Measurements from ENCODE around the gene ANKRD63.

ANKRD63 gene

GRCh38 chr15:40312370-40313158, 29.7 kb upstream of the ANKRD63 start:
- DNase-seq: no peak

GRCh38 chr15:40310993-40311392, 28.1 kb upstream of the ANKRD63 start:
- DNase-seq: no peak

DNA sequence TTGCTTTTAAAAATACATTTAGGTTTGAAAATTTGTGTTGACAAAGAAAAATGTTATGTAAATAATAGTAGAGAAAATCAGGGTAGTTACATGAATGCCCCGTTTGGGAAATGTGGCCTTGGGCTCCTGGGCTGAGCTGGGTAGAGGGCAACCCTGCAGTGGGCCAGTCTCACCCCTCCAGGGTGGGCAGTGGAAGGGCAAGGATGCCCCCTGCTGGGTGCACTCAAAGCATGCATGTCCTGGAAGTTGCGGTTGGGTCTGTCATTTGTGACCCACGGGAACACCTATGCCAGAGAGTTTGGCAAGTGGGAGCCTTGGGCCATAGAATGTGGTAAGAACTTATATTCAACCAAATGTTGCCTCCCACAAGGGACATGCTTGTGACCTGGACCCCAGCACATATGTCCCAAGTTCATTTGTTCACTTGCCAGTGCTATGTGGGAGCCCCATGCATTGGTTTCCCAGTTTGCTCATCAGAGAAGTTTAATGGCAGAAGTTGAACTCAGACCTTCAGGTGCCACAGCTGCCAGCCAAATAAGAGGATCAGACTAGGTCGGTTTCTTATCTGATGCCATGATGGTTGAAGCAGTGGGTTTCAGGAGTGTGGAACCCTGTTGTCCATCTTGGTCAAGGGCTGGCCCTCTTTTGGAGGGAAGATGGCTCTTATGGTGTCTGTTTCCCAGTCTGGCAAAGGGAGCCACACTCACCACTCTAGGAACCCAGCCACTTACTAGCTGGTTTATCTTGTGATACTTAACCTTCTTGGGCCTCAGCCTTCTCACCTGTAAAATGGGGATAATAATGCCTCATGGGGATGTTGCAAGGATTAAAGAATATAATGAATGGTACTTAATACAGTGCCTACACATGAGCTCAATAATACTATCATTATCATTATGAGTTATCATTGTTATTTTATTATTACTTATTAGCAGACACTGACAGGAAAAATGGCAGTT, 27.4 kb upstream of the ANKRD63 start:
- DNase-seq: no peak

GRCh38 chr15:40309344-40309862, 26.5 kb upstream of the ANKRD63 start:
- no peak for DNase-seq

DNA sequence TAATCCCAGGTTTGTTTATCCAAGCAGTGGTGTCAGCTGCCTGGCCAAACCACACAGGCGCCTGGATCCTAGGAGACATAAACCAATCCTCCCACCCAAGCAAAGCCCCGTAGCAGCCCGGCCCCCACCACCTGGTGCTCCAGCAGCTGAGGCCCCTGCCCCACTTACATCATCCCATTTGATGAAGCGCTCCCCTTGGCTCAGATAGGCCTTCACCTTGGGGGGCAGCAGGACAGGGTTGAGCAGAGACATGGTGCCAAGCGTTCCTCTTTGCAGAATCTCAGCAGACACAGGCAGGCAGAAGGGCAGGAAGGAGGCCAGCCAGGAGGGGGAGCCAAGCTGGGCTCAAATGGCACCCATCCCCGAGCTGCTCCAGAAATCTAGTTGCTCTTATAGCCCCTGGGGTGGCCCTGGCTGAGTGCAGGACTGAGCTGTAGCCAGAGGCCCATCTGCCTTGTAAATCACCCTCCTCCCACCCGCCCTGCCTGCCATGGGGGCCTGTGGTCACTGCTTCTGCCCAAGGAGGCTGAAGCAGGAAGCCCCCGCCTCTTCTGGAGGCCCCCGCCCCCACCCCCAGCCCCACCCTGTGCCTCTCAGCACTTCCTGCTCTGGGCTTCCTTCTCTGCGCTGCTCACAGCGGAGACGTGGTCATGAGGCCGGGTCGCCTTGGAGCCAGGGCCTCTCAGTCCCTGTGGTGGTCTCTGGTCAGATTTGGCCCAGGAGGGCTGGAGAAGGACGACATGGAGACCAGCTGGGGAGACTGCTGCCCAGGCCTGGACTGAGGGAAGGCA, 24.8 kb upstream of the ANKRD63 start, which contains the start of gene PLCB2:
PLCB2 (minus strand) TSS at position 515 of the 791 bp plus-strand sequence; CDS start at position 252, 263 bp downstream.
- no peak for DNase-seq

DNA sequence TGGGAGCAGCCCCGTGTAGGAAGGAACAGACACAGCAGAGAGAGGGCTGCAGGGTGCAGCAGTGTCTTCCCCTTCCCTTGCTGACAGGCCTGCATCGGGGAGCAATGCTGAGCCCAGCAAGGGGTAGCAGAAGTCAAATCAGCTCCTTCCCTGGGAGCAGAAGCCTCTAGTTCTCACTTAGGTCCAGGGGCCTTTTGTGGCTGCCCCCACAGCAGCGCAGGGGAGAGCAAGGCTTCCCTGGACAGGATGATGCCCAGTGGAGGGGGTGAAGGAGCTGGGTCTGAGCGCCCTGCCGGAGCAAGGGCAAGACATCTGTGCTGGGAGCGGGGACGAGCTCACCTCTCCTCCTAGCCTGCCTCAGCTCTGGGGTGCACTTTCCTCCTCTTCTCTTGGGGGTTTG, 24.0 kb upstream of the ANKRD63 start:
- no peak for DNase-seq

DNA sequence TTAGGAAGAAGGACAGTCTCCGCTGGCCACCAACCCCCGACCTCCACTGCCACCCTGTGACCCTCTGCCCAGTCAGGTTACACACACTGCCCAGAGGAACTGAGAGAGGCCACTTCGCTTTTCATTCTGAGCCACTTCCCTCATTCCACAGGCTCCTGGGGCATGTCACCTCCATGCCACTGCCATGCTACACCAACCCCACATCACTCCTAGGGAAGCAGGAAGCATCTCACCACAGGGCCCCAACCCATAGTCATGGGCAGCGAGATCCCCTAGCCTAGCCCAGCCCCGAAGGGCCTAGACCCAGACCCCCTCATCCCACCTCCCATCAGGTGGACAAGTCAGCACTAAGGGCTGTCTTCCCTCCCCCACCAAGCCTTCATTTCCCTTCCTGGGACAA, 23.5 kb upstream of the ANKRD63 start:
- no peak for DNase-seq

DNA sequence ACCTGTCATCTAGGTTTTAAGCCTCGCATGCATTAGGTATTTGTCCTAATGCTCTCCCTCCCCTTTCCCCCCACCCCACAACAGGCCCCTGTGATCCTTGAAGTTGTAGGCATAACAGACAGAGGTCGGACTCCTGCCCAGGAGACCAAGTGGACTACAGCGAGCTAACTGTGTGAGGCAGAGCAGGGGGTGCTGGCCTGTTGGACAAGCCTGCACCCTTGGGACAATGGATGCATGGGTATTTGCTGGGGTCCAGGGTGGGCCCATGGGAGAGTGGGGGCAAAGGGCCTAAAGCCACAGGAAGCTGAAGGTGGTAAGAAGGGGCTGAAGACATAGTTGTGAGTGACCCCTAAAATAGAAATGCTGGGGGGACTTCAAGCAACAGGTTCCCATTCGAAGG, 22.4 kb upstream of the ANKRD63 start:
- no peak for DNase-seq

DNA sequence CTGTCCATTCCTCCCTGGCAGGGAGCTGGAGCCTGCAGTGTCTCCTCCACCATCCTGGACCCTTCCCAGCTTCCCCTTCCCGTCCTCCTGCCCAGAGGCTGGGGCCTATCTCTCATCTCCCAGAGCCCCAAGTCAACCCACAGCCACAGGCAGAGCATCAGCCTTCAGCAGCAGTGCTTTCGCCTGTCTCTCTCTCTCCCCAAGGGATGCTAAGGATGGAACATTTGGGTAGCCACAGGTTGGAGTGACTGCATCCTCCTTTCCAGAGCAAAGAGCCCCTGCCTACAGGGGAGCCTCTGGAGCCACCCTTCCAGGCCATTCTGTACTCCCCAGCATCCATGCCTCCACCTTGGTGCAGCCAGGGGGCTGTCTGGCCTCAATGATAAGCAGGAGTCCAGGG, 20.7 kb upstream of the ANKRD63 start:
- no peak for DNase-seq

DNA sequence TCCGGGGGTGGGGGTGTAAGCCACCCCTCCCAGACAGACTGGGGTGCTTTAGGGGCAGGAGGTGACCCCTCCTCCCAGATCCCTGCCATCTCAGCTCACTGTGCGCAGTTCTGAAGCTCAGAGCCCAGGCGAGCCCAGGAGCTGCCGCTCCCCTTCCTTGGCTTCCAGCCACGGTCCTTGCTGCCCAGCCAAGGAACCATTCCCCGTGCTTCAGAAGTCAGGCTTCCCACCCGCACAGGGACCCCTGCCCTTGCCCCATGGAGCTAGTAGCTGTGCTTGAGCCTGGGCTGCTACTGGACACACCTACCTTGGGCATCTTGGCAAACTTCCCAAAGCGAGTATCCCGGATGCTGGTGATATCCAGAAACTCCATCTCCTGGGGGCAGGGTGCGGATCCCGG, 20.1 kb upstream of the ANKRD63 start:
- DNase-seq: no peak

DNA sequence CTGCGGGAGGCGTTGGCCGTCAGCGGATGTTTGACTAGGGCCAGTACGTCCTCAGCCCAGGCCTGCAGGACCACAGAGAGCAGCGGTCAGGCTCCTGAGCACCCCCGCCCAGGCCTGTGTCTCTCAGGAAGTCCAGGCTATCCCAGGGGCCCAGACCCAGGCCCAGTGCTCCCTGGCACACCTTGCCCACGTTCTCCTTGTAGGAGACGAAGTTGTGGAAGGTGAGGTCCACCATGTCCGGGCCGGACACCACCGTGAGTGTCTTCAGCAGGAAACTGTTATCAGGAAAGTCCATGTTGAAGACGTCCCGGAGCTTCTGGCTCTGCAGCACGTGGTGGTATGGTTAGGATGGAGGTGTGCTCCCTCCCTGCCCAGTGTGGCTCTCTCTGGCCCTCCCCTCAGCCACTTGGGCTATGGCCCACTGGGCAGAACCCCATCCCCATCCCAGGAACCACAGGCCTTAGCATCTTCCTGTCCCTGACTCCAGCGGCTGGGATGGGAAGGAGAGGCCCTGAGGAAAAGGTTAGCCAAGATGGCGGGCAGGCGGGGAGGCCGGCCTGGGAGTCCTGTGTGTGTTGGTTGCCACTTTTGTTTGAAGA, 19.5 kb upstream of the ANKRD63 start:
- no peak for DNase-seq

GRCh38 chr15:40301467-40302179, 18.8 kb upstream of the ANKRD63 start:
- no peak for DNase-seq

GRCh38 chr15:40300771-40301170, 17.9 kb upstream of the ANKRD63 start:
- DNase-seq: no peak

DNA sequence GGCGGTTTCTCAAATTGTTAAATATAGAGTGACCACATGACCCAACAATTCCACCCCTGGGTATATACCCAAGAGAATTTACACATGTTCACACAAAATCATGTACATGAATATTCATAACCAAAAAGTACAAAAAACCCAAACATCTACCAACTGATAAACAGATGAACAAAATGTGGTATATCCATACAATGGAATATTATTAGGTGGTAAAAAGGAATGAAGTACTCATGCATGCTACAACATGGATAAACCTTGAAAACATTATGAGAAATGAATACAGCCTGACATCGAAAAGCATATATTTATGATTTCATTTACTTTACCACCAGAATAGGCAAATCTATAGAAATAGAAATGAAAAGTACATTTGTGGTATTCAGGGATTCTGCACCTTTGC, 17.5 kb upstream of the ANKRD63 start:
- DNase-seq: no peak

GRCh38 chr15:40298216-40298935, 15.5 kb upstream of the ANKRD63 start:
- DNase-seq: no peak

- no peak for DNase-seq
Measured at GRCh38 chr15:40297356-40297755, 14.5 kb upstream of the ANKRD63 start.

- DNase-seq: no peak
Measured at GRCh38 chr15:40296561-40297230, 13.8 kb upstream of the ANKRD63 start.

- no peak for DNase-seq
Measured at GRCh38 chr15:40295877-40296560, 13.2 kb upstream of the ANKRD63 start.

DNA sequence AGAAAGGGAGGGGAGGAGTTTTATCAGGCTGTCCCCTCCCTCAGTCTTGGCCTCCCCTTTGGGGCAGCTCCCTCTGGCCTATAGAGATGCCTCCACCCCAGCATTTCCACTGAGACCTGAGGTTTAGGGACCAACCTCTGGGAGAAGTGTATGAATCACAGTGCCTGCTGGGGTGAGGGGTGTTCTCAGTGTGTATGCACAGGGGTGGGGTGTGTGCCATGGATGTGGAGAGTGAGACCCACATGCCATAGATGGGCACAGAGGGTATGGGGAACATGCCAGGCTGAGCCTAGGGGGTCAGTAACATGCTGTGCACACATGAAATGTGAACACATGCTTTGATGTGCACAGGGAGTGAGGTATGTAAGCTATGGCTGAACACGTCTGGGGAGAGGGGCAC, 12.4 kb upstream of the ANKRD63 start:
- DNase-seq: no peak
